ENCODE measurements around the gene PCDHA3.

DNA sequence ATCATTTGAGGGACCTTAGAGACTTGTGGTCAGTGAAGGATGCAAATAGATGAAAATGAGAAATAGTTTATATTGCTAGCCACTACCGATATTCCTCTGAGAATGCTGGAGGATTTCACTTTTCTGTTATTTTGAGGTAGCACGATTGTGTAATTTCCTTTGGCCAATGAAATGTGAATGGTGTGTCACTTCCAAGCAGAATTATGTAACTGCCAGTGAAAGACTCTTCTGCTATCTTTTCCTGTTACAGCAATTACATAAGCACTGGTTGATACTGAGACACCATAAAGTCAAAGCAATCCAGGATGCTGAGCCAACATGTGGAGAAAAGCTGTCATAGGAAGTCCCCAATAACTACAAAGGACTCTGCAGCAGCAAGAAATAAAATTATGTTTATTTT lies 9.8 kb upstream of the PCDHA3 start:
- TF ChIP-seq, protein P1, sequence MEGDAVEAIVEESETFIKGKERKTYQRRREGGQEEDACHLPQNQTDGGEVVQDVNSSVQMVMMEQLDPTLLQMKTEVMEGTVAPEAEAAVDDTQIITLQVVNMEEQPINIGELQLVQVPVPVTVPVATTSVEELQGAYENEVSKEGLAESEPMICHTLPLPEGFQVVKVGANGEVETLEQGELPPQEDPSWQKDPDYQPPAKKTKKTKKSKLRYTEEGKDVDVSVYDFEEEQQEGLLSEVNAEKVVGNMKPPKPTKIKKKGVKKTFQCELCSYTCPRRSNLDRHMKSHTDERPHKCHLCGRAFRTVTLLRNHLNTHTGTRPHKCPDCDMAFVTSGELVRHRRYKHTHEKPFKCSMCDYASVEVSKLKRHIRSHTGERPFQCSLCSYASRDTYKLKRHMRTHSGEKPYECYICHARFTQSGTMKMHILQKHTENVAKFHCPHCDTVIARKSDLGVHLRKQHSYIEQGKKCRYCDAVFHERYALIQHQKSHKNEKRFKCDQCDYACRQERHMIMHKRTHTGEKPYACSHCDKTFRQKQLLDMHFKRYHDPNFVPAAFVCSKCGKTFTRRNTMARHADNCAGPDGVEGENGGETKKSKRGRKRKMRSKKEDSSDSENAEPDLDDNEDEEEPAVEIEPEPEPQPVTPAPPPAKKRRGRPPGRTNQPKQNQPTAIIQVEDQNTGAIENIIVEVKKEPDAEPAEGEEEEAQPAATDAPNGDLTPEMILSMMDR (IDR thresholded peaks at IDR 0.05; ENCODE audit: low read length), result no peak
- no peak for TF ChIP-seq EZH2 (IDR thresholded peaks at IDR 0.05; ENCODE audit: borderline replicate concordance, low read length)
